Uterus (tissue), 4 donors: ENCODE results near the gene FAM151B. TPM values are rescaled to one million over a fixed set of nuclear protein-coding genes. Genes with fewer than 3 reads are reported as not detected.

Experiments
- DNase-seq, 2 donors: peaks; one replicate each; pipeline ENCODE4 v3.0.0-alpha.2; 2019 to 2020
- H3K27ac ChIP-seq, 2 donors: fragments of 200-600 bp; sonication (generic); 1 replicate in 1 of 2; 2 replicates in 1 of 2; pipeline ENCODE4 v1.5.1; 2016 to 2018
- H3K27me3 ChIP-seq, 2 donors: fragments of 200-600 bp; sonication (generic); one replicate each; pipeline ENCODE4 v1.5.1; 2018 to 2019; ENCODE audit warnings: control low read depth in 1 of 2
- H3K36me3 ChIP-seq, 2 donors: fragments of 200-600 bp; sonication (generic); one replicate each; pipeline ENCODE4 v1.5.1; 2019; ENCODE audit warnings: control low read depth in 1 of 2
- H3K4me1 ChIP-seq, 2 donors: fragments of 200-600 bp; sonication (generic); one replicate each; pipeline ENCODE4 v1.5.1; 2018 to 2019; ENCODE audit warnings: control low read depth in 1 of 2
- H3K4me3 ChIP-seq, 2 donors: fragments of 200-600 bp; sonication (generic); 1 replicate in 1 of 2; 2 replicates in 1 of 2; pipeline ENCODE4 v1.5.1; 2018 to 2019; ENCODE audit warnings: mild to moderate bottlenecking in 1 of 2
- H3K9me3 ChIP-seq, 2 donors: fragments of 200-600 bp; sonication (generic); one replicate each; pipeline ENCODE4 v1.5.1; 2019; ENCODE audit warnings: control low read depth in 1 of 2
- CTCF ChIP-seq, 4 experiments: fragments of 200-600 bp in 2 of 4; fragments of 450-650 bp in 2 of 4; sonication (generic) in 2 of 4; IDR thresholded peaks; one replicate each; pipeline ENCODE4 v1.5.1; 2016 to 2019; ENCODE audit warnings: antibody characterized with exemption in 4 of 4, mild to moderate bottlenecking in 2 of 4, moderate library complexity in 1 of 4
- POLR2A ChIP-seq, 2 donors: fragments of 450-650 bp; IDR thresholded peaks; one replicate each; pipeline ENCODE4 v1.6.1; 2016; ENCODE audit warnings: antibody characterized with exemption in 2 of 2, mild to moderate bottlenecking in 1 of 2, moderate library complexity in 1 of 2
- intact Hi-C: fragments of 100-400 bp; cut with DNase I; formaldehyde crosslinking; loops from one replicate; pipeline ENCODE4 v1.15.1; 2023; ENCODE audit warnings: low total_unique reads
- total RNA-seq, 4 donors: library from RNA; depleted of rRNA in 3 of 4; stranded (reverse); fragments of >200 nt in 3 of 4; gene quantifications; one replicate each; pipeline versions ENCODE4 v1.1.0 to v1.2.4, GENCODE V29; 2014 to 2023
- donor health status: DM: yes; HTN: yes; CAD: no.

The FAM151B gene
- 10 to 100 TPM in 1 of 4 donors, 1 to 10 TPM in 2, under 1 TPM in 1; 0.26 to 17.6 (median 3.8) TPM for total RNA-seq

DNA sequence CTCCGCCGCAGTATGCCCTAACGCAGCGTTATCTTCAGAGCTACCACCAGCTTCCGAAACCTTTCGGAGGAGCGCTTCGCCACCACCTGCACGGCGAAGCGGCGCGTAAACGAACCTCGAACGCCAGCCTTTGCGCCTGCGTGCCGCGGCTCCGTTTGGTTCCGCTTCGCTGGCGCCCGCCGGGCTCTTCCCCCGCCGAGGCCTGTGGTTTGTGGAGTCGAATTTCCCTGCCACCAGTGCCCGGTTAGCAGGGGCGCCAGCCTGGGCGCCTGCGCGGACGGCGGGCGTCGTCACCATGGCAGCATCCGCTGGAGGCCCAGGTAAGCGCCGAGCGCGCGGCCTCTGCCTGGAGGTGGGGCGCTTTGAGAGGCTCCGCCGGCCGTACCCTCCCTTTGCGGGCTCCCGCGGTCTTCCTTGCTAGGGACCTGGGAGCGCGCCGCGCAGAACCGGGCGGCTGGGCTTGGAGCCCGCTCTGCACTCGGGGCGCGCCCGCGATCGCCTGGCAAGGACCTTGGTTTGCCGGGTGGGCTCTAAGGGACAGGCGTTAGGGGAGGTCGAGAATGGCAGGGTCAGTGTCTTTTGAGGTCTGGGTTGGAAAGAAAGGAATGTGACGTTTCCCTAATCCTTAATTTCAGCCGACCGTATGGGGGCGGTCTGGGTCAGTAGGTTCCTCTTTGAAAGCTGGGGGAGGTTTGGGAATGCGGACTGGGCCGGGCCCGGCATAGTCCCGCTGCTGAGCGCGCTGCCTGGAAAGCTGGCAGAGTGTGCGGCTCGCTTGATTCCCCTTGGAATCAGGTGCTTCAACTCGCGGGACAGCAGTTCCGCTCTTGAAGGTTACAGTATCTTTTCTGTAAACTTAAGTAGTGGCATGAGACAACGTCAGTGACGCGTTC, at the start of gene FAM151B:
TSS of gene FAM151B (plus strand) at position 272 of the 893 bp plus-strand sequence. CDS start at position 296, 24 bp downstream.
- TF ChIP-seq POLR2A (IDR thresholded peaks at IDR 0.05) (peak in 1 of 2 donors; percentile 45), CTCF (IDR thresholded peaks at IDR 0.05) (no peak)
- intact Hi-C loops, result no loop called here
- H3K4me3 ChIP-seq, result peak within 1 kb of the TSS; percentile 45 to 83

GRCh38 chr5:80438739-80439138, 49.2 kb upstream of the FAM151B start:
- H3K27me3 ChIP-seq, result no peaks in the 10 kb centered on the region
- no peak overlapping the region for H3K4me3 ChIP-seq
- H3K27ac ChIP-seq, result no peak overlapping the region
- DNase-seq, result no peak
- intact Hi-C loops, result no loop called here
- TF ChIP-seq POLR2A (IDR thresholded peaks at IDR 0.05) (no peak), CTCF (IDR thresholded peaks at IDR 0.05) (no peak)
- no peaks in the 10 kb centered on the region for H3K9me3 ChIP-seq
- no peaks in the 10 kb centered on the region for H3K36me3 ChIP-seq
- no peaks in the 10 kb centered on the region for H3K4me1 ChIP-seq

More for the DNA sequence above, at the start of gene FAM151B:
- H3K27ac ChIP-seq, result peak within 1 kb of the TSS; percentile 53 to 79
- peak; percentile 73 to 74 for DNase-seq
- H3K27me3 ChIP-seq, result no peaks in the 10 kb centered on the region
- H3K4me1 ChIP-seq, result no peaks in the 10 kb centered on the region
- H3K9me3 ChIP-seq, result peaks cover 0 to 2% of the 10 kb centered on the region in 2 donors
- no peaks in the 10 kb centered on the region for H3K36me3 ChIP-seq

DNA sequence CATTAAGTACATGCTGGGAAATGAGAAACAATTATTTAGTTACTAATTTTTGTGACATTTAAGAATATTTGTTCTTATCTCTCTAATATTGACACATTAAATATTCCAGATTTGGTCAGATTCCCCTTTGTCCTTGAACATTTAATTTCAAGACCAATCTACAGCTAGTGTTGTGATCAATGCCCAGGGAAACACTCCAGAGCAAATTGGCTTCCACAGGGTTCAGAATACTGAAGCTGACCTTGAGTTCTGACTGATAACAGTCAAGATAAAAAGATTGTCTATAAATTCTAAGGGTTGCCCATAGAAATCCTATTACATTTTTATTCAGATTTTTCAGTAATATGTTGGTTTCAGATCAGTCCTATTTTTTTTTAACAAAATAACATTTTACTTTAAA, 48.7 kb upstream of the FAM151B start:
- Histone ChIP-seq H3K27me3 (no peaks in the 10 kb centered on the region), H3K4me3 (no peak overlapping the region), H3K27ac (no peak overlapping the region), H3K9me3 (no peaks in the 10 kb centered on the region), H3K36me3 (no peaks in the 10 kb centered on the region), H3K4me1 (no peaks in the 10 kb centered on the region)
- no peak for DNase-seq
- TF ChIP-seq POLR2A (IDR thresholded peaks at IDR 0.05) (no peak), CTCF (IDR thresholded peaks at IDR 0.05) (no peak)
- intact Hi-C loops, result no loop called here

GRCh38 chr5:80442742-80443141, 45.2 kb upstream of the FAM151B start:
- H3K27me3 ChIP-seq, result no peaks in the 10 kb centered on the region
- no peak overlapping the region for H3K4me3 ChIP-seq
- TF ChIP-seq CTCF (IDR thresholded peaks at IDR 0.05) (no peak), POLR2A (IDR thresholded peaks at IDR 0.05) (no peak)
- no peak for DNase-seq
- H3K4me1 ChIP-seq, result no peaks in the 10 kb centered on the region
- no peak overlapping the region for H3K27ac ChIP-seq
- intact Hi-C loops, result no loop called here
- no peaks in the 10 kb centered on the region for H3K36me3 ChIP-seq
- H3K9me3 ChIP-seq, result no peaks in the 10 kb centered on the region

GRCh38 chr5:80453366-80453765, 34.5 kb upstream of the FAM151B start:
- H3K27ac ChIP-seq, result no peak overlapping the region
- H3K4me1 ChIP-seq, result no peaks in the 10 kb centered on the region
- H3K36me3 ChIP-seq, result peaks cover 0 to 2% of the 10 kb centered on the region in 2 donors
- TF ChIP-seq POLR2A (IDR thresholded peaks at IDR 0.05) (no peak), CTCF (IDR thresholded peaks at IDR 0.05) (no peak)
- no peaks in the 10 kb centered on the region for H3K9me3 ChIP-seq
- DNase-seq, result no peak
- intact Hi-C loops, result no loop called here
- no peaks in the 10 kb centered on the region for H3K27me3 ChIP-seq
- H3K4me3 ChIP-seq, result no peak overlapping the region
